Measurements from ENCODE around the gene NOL4L. TPM values are rescaled to one million over a fixed set of nuclear protein-coding genes. Genes with fewer than 3 reads are reported as not detected.

Gene NOL4L
- total and polyA plus RNA-seq, 4 donors: 7.9 to 20.6 (median 12.2) TPM

DNA sequence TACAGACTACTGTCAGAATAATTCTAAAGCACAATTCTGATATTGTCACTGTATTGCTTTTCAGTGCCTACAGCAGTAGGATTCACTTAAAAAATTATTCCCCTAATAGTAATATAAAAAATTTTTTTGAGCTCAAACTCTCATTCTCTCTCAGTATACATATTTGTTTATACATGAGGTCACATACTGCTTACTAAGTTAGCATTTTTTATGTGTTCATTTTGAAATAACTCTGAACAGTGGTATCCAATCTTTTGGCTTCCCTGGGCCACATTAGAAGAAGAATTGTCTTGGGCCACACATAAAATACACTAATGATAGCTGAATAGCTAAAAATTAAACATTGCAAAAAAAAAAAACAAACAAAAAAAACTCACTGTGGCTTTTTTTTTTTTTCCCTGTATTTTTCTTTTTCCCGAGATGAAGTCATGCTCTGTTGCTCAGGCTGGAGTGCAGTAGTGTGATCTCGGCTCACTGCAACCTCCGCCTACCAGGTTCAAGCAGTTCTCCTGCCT lies 188.4 kb downstream of the NOL4L start:
- ATAC-seq (ENCODE audit: insufficient read depth, low FRiP score) (no peak), DNase-seq (peak in 2 of 3 donors; percentile 27 to 52)
- no peaks in the 10 kb centered on the region for H3K27me3 ChIP-seq (ENCODE audit: control insufficient read depth in 3 of 3, insufficient read depth in 3 of 3, low read length in 2 of 3)
- H3K9ac ChIP-seq (ENCODE audit: insufficient read depth in 1 of 2, low read length in 2 of 2): peak overlapping the region in 1 of 2 donors; percentile 23
- H3K4me3 ChIP-seq: no peak overlapping the region
- peaks cover 0 to 7% (median 2%) of the 10 kb centered on the region in 4 donors for H3K36me3 ChIP-seq (ENCODE audit: control insufficient read depth in 4 of 4, insufficient read depth in 4 of 4, low read length in 4 of 4)
- TF ChIP-seq, protein P1, sequence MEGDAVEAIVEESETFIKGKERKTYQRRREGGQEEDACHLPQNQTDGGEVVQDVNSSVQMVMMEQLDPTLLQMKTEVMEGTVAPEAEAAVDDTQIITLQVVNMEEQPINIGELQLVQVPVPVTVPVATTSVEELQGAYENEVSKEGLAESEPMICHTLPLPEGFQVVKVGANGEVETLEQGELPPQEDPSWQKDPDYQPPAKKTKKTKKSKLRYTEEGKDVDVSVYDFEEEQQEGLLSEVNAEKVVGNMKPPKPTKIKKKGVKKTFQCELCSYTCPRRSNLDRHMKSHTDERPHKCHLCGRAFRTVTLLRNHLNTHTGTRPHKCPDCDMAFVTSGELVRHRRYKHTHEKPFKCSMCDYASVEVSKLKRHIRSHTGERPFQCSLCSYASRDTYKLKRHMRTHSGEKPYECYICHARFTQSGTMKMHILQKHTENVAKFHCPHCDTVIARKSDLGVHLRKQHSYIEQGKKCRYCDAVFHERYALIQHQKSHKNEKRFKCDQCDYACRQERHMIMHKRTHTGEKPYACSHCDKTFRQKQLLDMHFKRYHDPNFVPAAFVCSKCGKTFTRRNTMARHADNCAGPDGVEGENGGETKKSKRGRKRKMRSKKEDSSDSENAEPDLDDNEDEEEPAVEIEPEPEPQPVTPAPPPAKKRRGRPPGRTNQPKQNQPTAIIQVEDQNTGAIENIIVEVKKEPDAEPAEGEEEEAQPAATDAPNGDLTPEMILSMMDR (IDR thresholded peaks at IDR 0.05; ENCODE audit: control extremely low read depth, extremely low read depth): no peak
- 90 to 92% methylated on average over 3 of the region's 3 CpGs for WGBS, 2 donors
- no peak overlapping the region for H3K27ac ChIP-seq (ENCODE audit: low read depth in 1 of 2, low read length in 1 of 2)
- H3K4me1 ChIP-seq (ENCODE audit: control insufficient read depth in 5 of 5, insufficient read depth in 5 of 5, low read length in 5 of 5): peaks cover 0 to 5% (median 0%) of the 10 kb centered on the region in 5 donors
- H3K9me3 ChIP-seq (ENCODE audit: control insufficient read depth in 4 of 4, insufficient read depth in 3 of 4, low read length in 3 of 4): no peaks in the 10 kb centered on the region

DNA sequence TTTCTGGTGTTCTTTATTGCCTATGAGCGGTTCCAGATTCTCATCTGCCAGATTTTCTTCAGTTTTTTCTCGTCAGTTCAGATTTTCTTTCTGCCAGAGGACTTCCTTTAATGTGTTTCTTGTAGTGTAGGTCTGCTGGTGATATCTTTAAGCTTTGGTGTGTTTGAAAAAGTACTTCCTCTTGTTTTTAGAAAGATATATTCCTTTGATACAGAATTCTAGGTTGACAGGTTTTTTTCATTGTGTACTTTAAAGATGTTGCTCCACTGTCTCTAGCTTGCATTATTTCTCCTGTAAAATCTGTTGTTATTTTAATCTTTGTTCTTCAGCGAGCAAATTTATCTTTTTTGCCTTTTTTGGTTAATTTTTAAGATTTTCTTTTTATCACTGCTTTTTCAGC lies 190.1 kb downstream of the NOL4L start:
- no peak for ATAC-seq (ENCODE audit: insufficient read depth, low FRiP score)
- 96 to 97% methylated on average over 3 of the region's 3 CpGs for WGBS, 2 donors
- no peak for DNase-seq
- H3K27ac ChIP-seq (ENCODE audit: low read depth in 1 of 2, low read length in 1 of 2): no peak overlapping the region
- no peak overlapping the region for H3K4me3 ChIP-seq
- peaks cover 0 to 5% (median 0%) of the 10 kb centered on the region in 5 donors for H3K4me1 ChIP-seq (ENCODE audit: control insufficient read depth in 5 of 5, insufficient read depth in 5 of 5, low read length in 5 of 5)
- H3K9ac ChIP-seq (ENCODE audit: insufficient read depth in 1 of 2, low read length in 2 of 2): no peak overlapping the region
- no peaks in the 10 kb centered on the region for H3K9me3 ChIP-seq (ENCODE audit: control insufficient read depth in 4 of 4, insufficient read depth in 3 of 4, low read length in 3 of 4)
- no peaks in the 10 kb centered on the region for H3K27me3 ChIP-seq (ENCODE audit: control insufficient read depth in 3 of 3, insufficient read depth in 3 of 3, low read length in 2 of 3)
- peaks cover 4 to 16% (median 9%) of the 10 kb centered on the region in 4 donors for H3K36me3 ChIP-seq (ENCODE audit: control insufficient read depth in 4 of 4, insufficient read depth in 4 of 4, low read length in 4 of 4)
- TF ChIP-seq, protein P1 (IDR thresholded peaks at IDR 0.05; ENCODE audit: control extremely low read depth, extremely low read depth): no peak

Other genes with a start within 250 kb of the NOL4L start
- gene ASXL1, start 227.0 kb downstream of the NOL4L start, total RNA-seq: 10 to 100 TPM; 61.8 to 96.4 TPM
- 10 to 100 TPM; 24.2 to 27.0 TPM for gene ASXL1, start 227.0 kb downstream of the NOL4L start, polyA plus RNA-seq
- gene C20orf203, start 88.6 kb upstream of the NOL4L start, total RNA-seq: under 1 TPM; 0.06 to 0.17 TPM
- gene C20orf203, start 88.6 kb upstream of the NOL4L start, polyA plus RNA-seq: under 1 TPM in 1 of 2 donors, not detected in 1; 0.16 TPM
- gene COMMD7, start 158.1 kb upstream of the NOL4L start, total RNA-seq: 10 to 100 TPM; 26.1 to 39.0 TPM
- gene COMMD7, start 158.1 kb upstream of the NOL4L start, polyA plus RNA-seq: 10 to 100 TPM; 47.1 to 53.4 TPM
- 1 to 10 TPM; 1.0 to 3.1 TPM for gene DNMT3B, start 177.1 kb upstream of the NOL4L start, total RNA-seq
- under 1 TPM; 0.31 to 0.79 TPM for gene DNMT3B, start 177.1 kb upstream of the NOL4L start, polyA plus RNA-seq
- gene MAPRE1, start 234.6 kb upstream of the NOL4L start, total RNA-seq: 10 to 100 TPM; 78.5 to 90.6 TPM
- 10 to 100 TPM; 26.7 to 77.3 TPM for gene MAPRE1, start 234.6 kb upstream of the NOL4L start, polyA plus RNA-seq

All from lung (tissue), 12 donors.